Uterus (tissue), 2 donors: ENCODE measurements around the gene TIMM8B.

Experiments
- POLR2A ChIP-seq, 2 donors: fragments of 450-650 bp; IDR thresholded peaks; one replicate each; pipeline ENCODE4 v1.6.1; 2016; ENCODE audit warnings: antibody characterized with exemption in 2 of 2, mild to moderate bottlenecking in 1 of 2, moderate library complexity in 1 of 2
- TF ChIP-seq, protein P1 (sequence below), 4 experiments: fragments of 200-600 bp in 2 of 4; fragments of 450-650 bp in 2 of 4; sonication (generic) in 2 of 4; IDR thresholded peaks; one replicate each; pipeline ENCODE4 v1.5.1; 2016 to 2019; ENCODE audit warnings: antibody characterized with exemption in 4 of 4, mild to moderate bottlenecking in 2 of 4, moderate library complexity in 1 of 4

GRCh38 chr11:112134473-112134872 lies 47.9 kb upstream of the TIMM8B start:
- TF ChIP-seq, protein P1, sequence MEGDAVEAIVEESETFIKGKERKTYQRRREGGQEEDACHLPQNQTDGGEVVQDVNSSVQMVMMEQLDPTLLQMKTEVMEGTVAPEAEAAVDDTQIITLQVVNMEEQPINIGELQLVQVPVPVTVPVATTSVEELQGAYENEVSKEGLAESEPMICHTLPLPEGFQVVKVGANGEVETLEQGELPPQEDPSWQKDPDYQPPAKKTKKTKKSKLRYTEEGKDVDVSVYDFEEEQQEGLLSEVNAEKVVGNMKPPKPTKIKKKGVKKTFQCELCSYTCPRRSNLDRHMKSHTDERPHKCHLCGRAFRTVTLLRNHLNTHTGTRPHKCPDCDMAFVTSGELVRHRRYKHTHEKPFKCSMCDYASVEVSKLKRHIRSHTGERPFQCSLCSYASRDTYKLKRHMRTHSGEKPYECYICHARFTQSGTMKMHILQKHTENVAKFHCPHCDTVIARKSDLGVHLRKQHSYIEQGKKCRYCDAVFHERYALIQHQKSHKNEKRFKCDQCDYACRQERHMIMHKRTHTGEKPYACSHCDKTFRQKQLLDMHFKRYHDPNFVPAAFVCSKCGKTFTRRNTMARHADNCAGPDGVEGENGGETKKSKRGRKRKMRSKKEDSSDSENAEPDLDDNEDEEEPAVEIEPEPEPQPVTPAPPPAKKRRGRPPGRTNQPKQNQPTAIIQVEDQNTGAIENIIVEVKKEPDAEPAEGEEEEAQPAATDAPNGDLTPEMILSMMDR (IDR thresholded peaks at IDR 0.05) = no peak
- no peak for TF ChIP-seq POLR2A (IDR thresholded peaks at IDR 0.05)
